ENCODE results near the gene CLEC16A.

- no peak for TF ChIP-seq MAX (CRISPR knock-in tag; IDR thresholded peaks at IDR 0.05)
- no peak for TF ChIP-seq SIN3A (IDR thresholded peaks at IDR 0.05; ENCODE audit: borderline replicate concordance in 2 of 2, control insufficient read depth in 1 of 2, low read depth in 2 of 2, low read length in 2 of 2)
- TF ChIP-seq ZNF586 (CRISPR knock-in tag; conservative IDR thresholded peaks at IDR 0.05), result no peak
- no peak for TF ChIP-seq ZNF583 (CRISPR knock-in tag; IDR thresholded peaks at IDR 0.05)
- no peak for TF ChIP-seq TCF7L2 (IDR thresholded peaks at IDR 0.05; ENCODE audit: low read depth, low read length)
- TF ChIP-seq FOS (IDR thresholded peaks at IDR 0.05; ENCODE audit: extremely low read depth, insufficient read length), result no peak
- no peak for TF ChIP-seq RBM22 (IDR thresholded peaks at IDR 0.05; ENCODE audit: low read depth, low read length, poor library complexity, severe bottlenecking)
- no peak for TF ChIP-seq ZNF239 (CRISPR knock-in tag; IDR thresholded peaks at IDR 0.05)
- no peak for TF ChIP-seq NFATC3 (IDR thresholded peaks at IDR 0.05)
- no peak for TF ChIP-seq MXI1 (IDR thresholded peaks at IDR 0.05; ENCODE audit: low read depth, low read length)
Observed at GRCh38 chr16:11142261-11142630, 197.9 kb downstream of the CLEC16A start.

Measured in K562 (cell line).